H1 (cell line): ENCODE results near the gene ANKS1B. TPM values are rescaled to one million over a fixed set of nuclear protein-coding genes. Genes with fewer than 3 reads are reported as not detected.
"Not testable (repeated sequence)": the region's sequence is repeated elsewhere in the genome, so short reads cannot be mapped to it uniquely, and the experiment has no call there.

ENCODE experiments used
- CTCF ChIA-PET: fragments of 300-600 bp; sonication (Branson Sonifier 250); formaldehyde crosslinking; loops from one replicate; lab custom pipeline; 2021; ENCODE audit not compliant: partially characterized antibody; lab: Charles Lee
- POLR2A ChIA-PET: fragments of 300-600 bp; sonication (Branson Sonifier 250); formaldehyde crosslinking; loops from one replicate; lab custom pipeline; 2021; ENCODE audit warnings: inconsistent platforms; ENCODE audit not compliant: partially characterized antibody; lab: Charles Lee
- DNase-seq, 2 experiments: peaks; one replicate each; pipeline versions ENCODE4 v3.0.0 to v3.0.0-alpha.2; 2010 to 2022; ENCODE audit warnings: low spot score in 2 of 2, low read depth in 1 of 2, mixed read lengths in 1 of 2
- FAIRE-seq: peaks from 2 replicates; lab custom pipeline; 2011; peaks lifted over from hg19 to GRCh38; lab: Jason Lieb, UNC
- H2AFZ ChIP-seq: 2 replicates; pipeline ENCODE4 v1.8.1; 2012; ENCODE audit warnings: low read length, inconsistent platforms
- H2AK5ac ChIP-seq: 2 replicates; pipeline ENCODE4 v1.6.1; 2013; ENCODE audit warnings: low read depth, low read length
- H2BK120ac ChIP-seq: replicated peaks from 2 replicates; pipeline ENCODE3; 2013; ENCODE audit warnings: low read depth, low read length, inconsistent platforms
- H2BK12ac ChIP-seq: 2 replicates; pipeline ENCODE4 v1.6.1; 2013; ENCODE audit warnings: low read depth, low read length
- H2BK15ac ChIP-seq: 2 replicates; pipeline ENCODE4 v1.6.1; 2013; ENCODE audit warnings: low read length
- H2BK20ac ChIP-seq: 2 replicates; pipeline ENCODE4 v1.6.1; 2013; ENCODE audit warnings: low read length
- H2BK5ac ChIP-seq: 2 replicates; pipeline ENCODE4 v1.6.1; 2013; ENCODE audit warnings: low read depth, low read length
- H3K14ac ChIP-seq: 2 replicates; pipeline ENCODE4 v1.6.1; 2013; ENCODE audit warnings: inconsistent platforms; ENCODE audit not compliant: insufficient read length
- H3K18ac ChIP-seq: 2 replicates; pipeline ENCODE4 v1.6.1; 2013; ENCODE audit warnings: low read length; ENCODE audit errors: extremely low read depth
- H3K23ac ChIP-seq: 2 replicates; pipeline ENCODE4 v1.6.1; 2013; ENCODE audit warnings: inconsistent platforms; ENCODE audit not compliant: insufficient read length
- H3K23me2 ChIP-seq: 2 replicates; pipeline ENCODE4 v1.6.1; 2013; ENCODE audit warnings: low read depth, low read length
- H3K27ac ChIP-seq: 2 replicates; pipeline ENCODE4 v1.6.1; 2011; ENCODE audit warnings: low read depth, low read length, inconsistent platforms
- H3K27me3 ChIP-seq, 4 experiments: replicated peaks in 1 of 4; 1 replicate in 1 of 4; 2 replicates in 3 of 4; pipeline versions ENCODE4 v1.6.1 to v1.8.1; 2011 to 2013; ENCODE audit warnings: low read length in 3 of 4, mild to moderate bottlenecking in 3 of 4, inconsistent platforms in 2 of 4, mixed read lengths in 2 of 4, moderate library complexity in 1 of 4; ENCODE audit not compliant: control insufficient read depth in 3 of 4, insufficient read depth in 3 of 4; ENCODE audit errors: extremely low read depth in 1 of 4
- H3K36me3 ChIP-seq, 4 experiments: 2 replicates each; pipeline versions ENCODE4 v1.6.1 to v1.8.1; 2011 to 2013; ENCODE audit warnings: mild to moderate bottlenecking in 4 of 4, low read length in 3 of 4, moderate library complexity in 2 of 4, control low read depth in 1 of 4, inconsistent platforms in 1 of 4; ENCODE audit not compliant: insufficient read depth in 4 of 4, control insufficient read depth in 2 of 4
- H3K4ac ChIP-seq: replicated peaks from 2 replicates; pipeline ENCODE3; 2013; ENCODE audit warnings: low read length, low read depth, mixed read lengths, inconsistent platforms; ENCODE audit not compliant: insufficient read length
- H3K4me1 ChIP-seq, 4 experiments: replicated peaks in 1 of 4; 1 replicate in 1 of 4; 2 replicates in 3 of 4; pipeline versions ENCODE4 v1.6.1 to v1.8.1; 2011 to 2013; ENCODE audit warnings: low read length in 3 of 4, inconsistent platforms in 2 of 4, mixed read lengths in 1 of 4; ENCODE audit not compliant: insufficient read depth in 4 of 4, control insufficient read depth in 3 of 4
- H3K4me2 ChIP-seq, 2 experiments: 2 replicates each; pipeline versions ENCODE4 v1.6.1 to v1.8.1; 2011 to 2013; ENCODE audit warnings: low read depth in 2 of 2, low read length in 2 of 2, control low read depth in 1 of 2, inconsistent platforms in 1 of 2, mild to moderate bottlenecking in 1 of 2; ENCODE audit not compliant: insufficient read depth in 1 of 2
- H3K4me3 ChIP-seq, 4 experiments: fragments of 200-600, 300-600 bp in 1 of 4; sonication (generic), shearing (Covaris generic), sonication (Bioruptor Twin) in 1 of 4; 2 replicates each; pipeline versions ENCODE4 v1.5.1 to v1.8.1; 2011 to 2016; ENCODE audit warnings: low read length in 4 of 4, low read depth in 3 of 4, control low read depth in 2 of 4, inconsistent platforms in 2 of 4, mild to moderate bottlenecking in 2 of 4, mixed read lengths in 1 of 4, moderate library complexity in 1 of 4; ENCODE audit not compliant: insufficient read depth in 2 of 4; ENCODE audit errors: extremely low read depth in 1 of 4
- H3K56ac ChIP-seq: replicated peaks from 2 replicates; pipeline ENCODE3; 2013; ENCODE audit warnings: low read depth, mild to moderate bottlenecking, mixed read lengths, low read length, inconsistent platforms; ENCODE audit not compliant: insufficient read length
- H3K79me1 ChIP-seq: 2 replicates; pipeline ENCODE4 v1.6.1; 2013; ENCODE audit warnings: low read depth, low read length, control low read depth
- H3K79me2 ChIP-seq, 2 experiments: 2 replicates each; pipeline versions ENCODE4 v1.6.1 to v1.8.1; 2012 to 2013; ENCODE audit warnings: low read length in 2 of 2, mild to moderate bottlenecking in 2 of 2, inconsistent platforms in 1 of 2; ENCODE audit not compliant: insufficient read depth in 2 of 2, control insufficient read depth in 1 of 2
- H3K9ac ChIP-seq, 4 experiments: replicated peaks in 1 of 4; 1 replicate in 1 of 4; 2 replicates in 3 of 4; pipeline versions ENCODE4 v1.6.1 to v1.8.1; 2011 to 2013; ENCODE audit warnings: low read depth in 3 of 4, low read length in 3 of 4, control low read depth in 2 of 4, mild to moderate bottlenecking in 2 of 4, moderate library complexity in 2 of 4, inconsistent platforms in 1 of 4; ENCODE audit errors: extremely low read depth in 1 of 4
- H3K9me3 ChIP-seq, 2 experiments: 2 replicates each; pipeline versions ENCODE4 v1.6.1 to v1.8.1; 2012 to 2013; ENCODE audit warnings: mild to moderate bottlenecking in 2 of 2, moderate library complexity in 2 of 2, control low read depth in 1 of 2, inconsistent platforms in 1 of 2, low read depth in 1 of 2, low read length in 1 of 2, mixed read lengths in 1 of 2; ENCODE audit not compliant: insufficient read depth in 2 of 2
- H4K20me1 ChIP-seq, 2 experiments: replicated peaks in 1 of 2; 2 replicates each; pipeline versions ENCODE3 to v1.8.1; 2011 to 2013; ENCODE audit warnings: inconsistent platforms in 2 of 2, low read length in 2 of 2, mild to moderate bottlenecking in 1 of 2; ENCODE audit not compliant: insufficient read depth in 2 of 2, control insufficient read depth in 1 of 2
- H4K5ac ChIP-seq: 2 replicates; pipeline ENCODE4 v1.6.1; 2013; ENCODE audit warnings: low read length, low read depth, mixed read lengths, inconsistent platforms; ENCODE audit not compliant: insufficient read length
- H4K8ac ChIP-seq: 2 replicates; pipeline ENCODE4 v1.8.0; 2013; ENCODE audit warnings: mild to moderate bottlenecking, moderate library complexity, low read length, inconsistent platforms; ENCODE audit not compliant: insufficient read depth; ENCODE audit errors: extremely low read depth
- H4K91ac ChIP-seq: replicated peaks from 2 replicates; pipeline ENCODE3; 2013; ENCODE audit warnings: low read length, mixed read lengths, inconsistent platforms; ENCODE audit not compliant: insufficient read length
- WGBS, 2 experiments: shearing (Covaris generic) in 1 of 2; methylation state at CpG; one replicate each; pipeline versions ENCODE4 v1.1.6 to v1.1.7; 2013 to 2015; ENCODE audit warnings: low lambda C conversion rate in 2 of 2, mixed read lengths in 2 of 2, inconsistent platforms in 1 of 2, low coverage in 1 of 2, missing lambda C conversion rate in 1 of 2; ENCODE audit not compliant: insufficient replicate concordance in 2 of 2, insufficient coverage in 1 of 2, insufficient read length in 1 of 2; ENCODE audit errors: extremely low coverage in 1 of 2, missing lambda C conversion rate in 1 of 2; 5-methylcytosine and 5-hydroxymethylcytosine counted together
- polyA plus RNA-seq, 7 experiments: library from polyadenylated mRNA; depleted of rRNA in 3 of 7; stranded (reverse) in 5 of 7; unstranded in 2 of 7; fragments of >200 nt in 5 of 7; fragments of 200-250 nt in 2 of 7; gene quantifications; 1 replicate in 5 of 7; 2 replicates in 1 of 7; 4 replicates in 1 of 7; pipeline versions ENCODE4 v1.2.1 to v1.2.3, GENCODE V29; 2011 to 2013; ENCODE audit warnings: missing spikeins in 2 of 7, mixed read lengths in 2 of 7
- total RNA-seq: library from RNA; stranded (reverse); fragmentation: NEBNext Ultra II Directional; extraction: Animal tissue kit (Norgen Biotek cat#: 25700); gene quantifications from 2 replicates; pipeline ENCODE4 v1.2.1, GENCODE V29; 2021

ANKS1B gene
- total and polyA plus RNA-seq, 2 of the 8 experiments (the other 6 are each of a cell fraction or from before 2014, with no cell fraction given): 2.7 to 6.1 TPM

GRCh38 chr12:99797931-99798330 is 186.8 kb downstream of the ANKS1B start:
- H2BK20ac ChIP-seq, H3K18ac ChIP-seq, H3K14ac ChIP-seq, DNase-seq, H3K9me3 ChIP-seq, H2BK120ac ChIP-seq, H3K9ac ChIP-seq, H4K5ac ChIP-seq, H2AFZ ChIP-seq, POLR2A ChIA-PET, H2AK5ac ChIP-seq, H4K91ac ChIP-seq, H3K4me3 ChIP-seq, H3K79me1 ChIP-seq, H3K79me2 ChIP-seq, H3K23me2 ChIP-seq, H3K23ac ChIP-seq, H2BK5ac ChIP-seq, H3K36me3 ChIP-seq, H3K27ac ChIP-seq, H4K20me1 ChIP-seq, H4K8ac ChIP-seq, FAIRE-seq, H2BK12ac ChIP-seq, H2BK15ac ChIP-seq, H3K27me3 ChIP-seq, H3K4me2 ChIP-seq, H3K4ac ChIP-seq, H3K4me1 ChIP-seq, H3K56ac ChIP-seq: not testable (repeated sequence)
- CTCF ChIA-PET: interaction anchor here (0.6 kb wide), 1 partner anchor 154 kb away, joined by 3 read pairs; no protein-coding TSS in a partner anchor
- WGBS, 2 experiments: 83% methylated on average over 4 of the region's 4 CpGs; no CpG with 5 or more reads in 1 of the 2 experiments
